ENCODE measurements around the gene VPS37D. TPM values are rescaled to one million over a fixed set of nuclear protein-coding genes. Genes with fewer than 3 reads are reported as not detected.
A peak's percentile ranks its signal among the peaks of the same experiment; 100 is the strongest.
"Not testable (repeated sequence)": the region's sequence is repeated elsewhere in the genome, so short reads cannot be mapped to it uniquely, and the experiment has no call there.

Gene VPS37D
- total RNA-seq = 1.0 and 2.4 TPM in 2 replicates

DNA sequence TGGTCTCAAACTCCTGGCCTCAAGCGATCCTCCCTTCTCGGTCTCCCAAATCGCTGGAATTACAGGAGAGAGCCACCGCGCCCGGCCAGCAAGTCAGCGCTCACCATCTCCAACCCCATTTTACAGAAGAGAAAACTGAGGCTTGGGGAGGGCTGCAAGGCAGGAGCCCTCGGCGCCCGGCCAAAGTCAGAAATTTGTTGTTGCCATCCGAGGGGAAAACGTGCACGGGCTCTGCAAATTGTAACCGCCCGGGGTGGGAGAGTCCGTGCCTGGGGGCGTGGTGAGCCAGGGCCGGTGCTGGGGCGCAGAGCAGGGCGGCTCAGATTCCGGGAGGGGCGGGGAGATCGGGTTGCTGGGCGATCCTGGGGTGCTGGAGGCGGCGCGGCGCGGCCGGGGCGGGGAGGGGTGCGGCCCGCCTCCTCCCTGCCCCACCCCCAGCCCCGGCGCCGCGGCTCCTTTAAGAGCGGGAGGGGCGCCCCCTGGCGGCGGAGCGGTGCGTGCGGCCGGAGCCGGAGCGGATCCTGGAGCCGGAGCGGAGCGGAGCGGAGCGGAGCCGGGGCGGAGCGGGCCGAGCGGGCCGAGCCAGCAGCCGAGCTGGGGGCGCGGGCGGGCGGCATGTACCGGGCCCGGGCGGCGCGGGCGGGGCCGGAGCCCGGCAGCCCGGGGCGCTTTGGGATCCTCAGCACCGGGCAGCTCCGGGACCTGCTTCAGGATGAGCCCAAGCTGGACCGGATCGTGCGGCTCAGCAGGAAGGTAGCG is at the start of gene VPS37D:
TSS of gene VPS37D (plus strand) at position 488 of the 759 bp plus-strand sequence. CDS start at position 616, 128 bp downstream.
- Histone ChIP-seq H3K4me3 (ENCODE audit: low read depth, low read length) (peak within 1 kb of the TSS; percentile 36), H3K27me3 (ENCODE audit: control insufficient read depth, insufficient read depth, low read length) (no peaks in the 10 kb centered on the region), H3K36me3 (ENCODE audit: control insufficient read depth, insufficient read depth, low read length) (no peaks in the 10 kb centered on the region)
- FAIRE-seq = no peak
- peak; percentile 54 for DNase-seq (ENCODE audit: low read depth)
- peak; percentile 69 for TF ChIP-seq CTCF (IDR thresholded peaks at IDR 0.05; ENCODE audit: insufficient read depth, low read length, severe bottlenecking)

GRCh38 chr7:73618538-73618937 is 49.1 kb upstream of the VPS37D start:
- TF ChIP-seq CTCF (IDR thresholded peaks at IDR 0.05; ENCODE audit: insufficient read depth, low read length, severe bottlenecking) = no peak
- FAIRE-seq (no peak), DNase-seq (ENCODE audit: low read depth) (no peak)
- no peaks in the 10 kb centered on the region for H3K36me3 ChIP-seq (ENCODE audit: control insufficient read depth, insufficient read depth, low read length)
- H3K27me3 ChIP-seq (ENCODE audit: control insufficient read depth, insufficient read depth, low read length) = peaks cover 13% of the 10 kb centered on the region
- H3K4me3 ChIP-seq (ENCODE audit: low read depth, low read length) = no peak overlapping the region

GRCh38 chr7:73619394-73619793 is 48.2 kb upstream of the VPS37D start:
- H3K4me3 ChIP-seq (ENCODE audit: low read depth, low read length); DNase-seq (ENCODE audit: low read depth); H3K36me3 ChIP-seq (ENCODE audit: control insufficient read depth, insufficient read depth, low read length); FAIRE-seq: not testable (repeated sequence)
- peaks cover 17% of the 10 kb centered on the region for H3K27me3 ChIP-seq (ENCODE audit: control insufficient read depth, insufficient read depth, low read length)

GRCh38 chr7:73621168-73622063 is 46.2 kb upstream of the VPS37D start:
- Histone ChIP-seq H3K4me3 (ENCODE audit: low read depth, low read length) (no peak overlapping the region), H3K27me3 (ENCODE audit: control insufficient read depth, insufficient read depth, low read length) (peaks cover 17% of the 10 kb centered on the region), H3K36me3 (ENCODE audit: control insufficient read depth, insufficient read depth, low read length) (no peaks in the 10 kb centered on the region)
- no peak for FAIRE-seq
- DNase-seq (ENCODE audit: low read depth) = no peak
- no peak for TF ChIP-seq CTCF (IDR thresholded peaks at IDR 0.05; ENCODE audit: insufficient read depth, low read length, severe bottlenecking)

GRCh38 chr7:73622527-73622908 is 45.1 kb upstream of the VPS37D start:
- no peak for DNase-seq (ENCODE audit: low read depth)

More at GRCh38 chr7:73622527-73622908, 45.1 kb upstream of the VPS37D start:
- H3K4me3 ChIP-seq (ENCODE audit: low read depth, low read length) = no peak overlapping the region
- FAIRE-seq = no peak
- no peaks in the 10 kb centered on the region for H3K36me3 ChIP-seq (ENCODE audit: control insufficient read depth, insufficient read depth, low read length)
- no peak for TF ChIP-seq CTCF (IDR thresholded peaks at IDR 0.05; ENCODE audit: insufficient read depth, low read length, severe bottlenecking)
- H3K27me3 ChIP-seq (ENCODE audit: control insufficient read depth, insufficient read depth, low read length) = peaks cover 17% of the 10 kb centered on the region

Measured in bronchial epithelial cell (primary cell).